NCI-H446 treated with DMSO at 0.1 percent for 48 hours (cell line): ENCODE measurements around the gene RERE.

ENCODE experiments used
- DNase-seq: peaks from one replicate; lab custom pipeline; 2025; lab: John Stamatoyannopoulos, UW

RERE gene

DNA sequence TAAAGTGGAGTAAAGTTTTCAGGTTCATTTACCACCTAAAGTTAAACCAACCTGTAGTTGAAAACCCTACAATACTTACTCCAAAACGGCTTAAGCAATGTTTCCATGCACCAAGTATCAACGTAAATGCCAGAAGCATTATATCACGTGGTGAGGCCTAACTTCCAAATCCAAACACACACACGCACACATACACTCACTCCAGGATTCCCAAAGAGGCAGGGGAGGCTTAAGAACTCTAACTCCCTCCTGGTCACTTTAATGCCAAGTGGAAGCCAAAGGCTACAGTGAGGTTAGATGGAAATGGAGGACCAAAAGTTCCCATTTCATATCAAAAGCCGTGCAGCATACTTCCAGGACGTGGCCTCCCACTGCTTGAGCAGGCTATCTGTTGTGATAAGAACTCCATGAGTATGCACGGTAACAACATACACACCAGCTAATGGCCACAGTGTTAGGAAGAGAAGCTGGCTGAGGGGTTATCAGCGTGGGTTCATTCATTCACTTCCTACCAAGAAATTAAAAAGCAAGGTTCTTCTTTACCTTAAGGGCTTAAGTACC, 275.4 kb downstream of the RERE start:
- no peak for DNase-seq

DNA sequence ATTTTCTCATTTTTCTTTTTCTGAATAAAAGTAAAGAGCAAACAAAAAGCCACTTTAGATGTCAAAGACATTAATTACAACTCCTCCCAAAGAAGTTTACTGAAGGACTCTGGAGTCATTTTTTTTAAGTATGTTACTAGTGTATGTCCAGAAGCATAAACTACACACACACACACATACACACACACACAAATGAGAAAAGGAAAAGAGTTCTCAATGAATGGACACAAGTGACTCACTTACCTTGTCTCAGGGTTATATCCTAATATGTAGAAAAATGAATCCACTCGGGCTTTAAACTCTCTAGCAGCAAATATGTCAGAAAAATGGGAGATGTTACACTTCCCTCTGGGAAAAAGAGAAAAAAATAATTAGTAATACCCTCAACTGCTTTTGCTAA, 276.5 kb downstream of the RERE start:
- no peak for DNase-seq

DNA sequence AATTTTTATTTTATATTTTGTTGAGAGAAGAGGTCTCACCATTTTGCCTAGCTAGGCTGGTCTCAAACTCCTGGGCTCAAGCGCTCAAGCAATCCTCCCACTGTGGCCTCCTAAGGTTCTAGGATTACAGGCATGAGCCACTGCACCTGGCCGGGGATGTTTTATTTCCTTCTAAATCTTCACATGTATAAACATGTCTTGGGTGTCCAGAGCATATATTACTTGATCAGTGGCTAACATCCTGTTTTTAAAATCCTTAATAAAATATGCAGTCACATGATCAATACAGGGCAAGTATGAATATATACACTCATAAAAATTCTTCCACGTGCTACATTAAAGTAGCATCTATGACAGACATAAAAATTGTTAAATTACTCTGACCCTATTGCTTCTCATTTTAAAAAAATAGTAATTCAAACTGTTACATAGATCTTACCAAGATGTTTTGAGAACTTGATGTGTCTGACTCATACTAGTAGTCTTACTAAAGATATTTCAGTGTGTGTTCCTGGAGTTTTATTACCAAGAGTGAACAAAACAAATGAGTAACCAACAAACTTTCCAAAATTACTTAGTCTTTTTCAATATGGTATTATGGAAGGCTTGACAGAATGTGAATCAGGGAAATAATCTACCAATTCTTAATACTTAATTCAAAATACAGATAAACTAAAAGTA, 277.0 kb downstream of the RERE start:
- no peak for DNase-seq

DNA sequence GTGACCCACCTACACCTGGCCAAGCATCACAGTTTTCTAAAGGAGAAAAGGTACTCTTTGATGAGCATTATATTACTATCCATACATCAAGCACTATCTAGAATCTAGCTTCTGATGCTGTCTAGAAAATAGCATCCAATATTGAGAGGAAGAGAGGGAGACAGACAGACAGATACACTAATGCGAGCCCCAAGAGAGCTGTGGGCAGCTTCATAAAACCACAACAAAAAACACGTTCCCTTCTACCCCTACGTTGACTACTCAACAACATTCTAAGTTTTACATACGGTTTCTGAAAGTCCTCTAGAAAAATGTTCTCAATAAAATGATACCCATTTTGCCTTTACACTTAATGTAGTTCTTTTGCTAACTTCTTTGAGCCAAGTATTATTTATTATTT, 277.8 kb downstream of the RERE start:
- no peak for DNase-seq

DNA sequence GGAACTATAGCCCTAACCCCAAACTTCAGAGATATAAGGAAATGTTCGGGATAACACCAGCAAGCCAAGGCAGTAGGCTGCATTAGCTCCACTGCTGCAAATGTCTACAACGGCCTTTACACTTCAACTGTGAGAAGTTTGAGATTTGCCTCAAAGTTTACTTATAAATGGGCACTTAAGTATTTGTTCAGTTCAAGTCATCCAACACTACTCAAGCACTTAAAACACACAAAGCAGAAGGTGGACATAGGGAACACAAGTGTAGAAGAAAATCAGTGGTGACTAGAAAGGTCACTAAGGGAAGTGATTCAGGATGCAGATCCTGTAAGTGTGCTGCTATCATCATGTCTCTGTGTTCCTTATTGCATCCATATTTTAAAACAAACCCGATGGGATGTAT, 278.9 kb downstream of the RERE start:
- no peak for DNase-seq

DNA sequence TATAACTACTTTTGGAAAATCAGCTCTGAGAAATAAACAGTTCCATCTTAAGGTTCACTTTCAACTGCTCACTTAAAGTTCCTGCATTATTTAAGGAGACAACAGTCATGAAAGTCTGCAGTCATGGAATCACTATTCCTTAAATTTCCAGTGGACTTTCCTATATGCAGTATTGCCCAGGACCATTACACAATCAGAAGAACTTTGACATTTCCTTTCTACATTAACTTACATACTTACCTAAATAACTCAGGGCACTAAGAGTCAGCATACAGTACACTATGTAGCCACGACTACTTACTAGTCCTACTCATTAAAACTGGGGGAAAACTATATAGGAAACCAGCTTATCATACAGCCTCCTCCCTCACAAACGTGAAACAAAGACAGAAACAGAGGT, 279.4 kb downstream of the RERE start:
- DNase-seq: no peak

DNA sequence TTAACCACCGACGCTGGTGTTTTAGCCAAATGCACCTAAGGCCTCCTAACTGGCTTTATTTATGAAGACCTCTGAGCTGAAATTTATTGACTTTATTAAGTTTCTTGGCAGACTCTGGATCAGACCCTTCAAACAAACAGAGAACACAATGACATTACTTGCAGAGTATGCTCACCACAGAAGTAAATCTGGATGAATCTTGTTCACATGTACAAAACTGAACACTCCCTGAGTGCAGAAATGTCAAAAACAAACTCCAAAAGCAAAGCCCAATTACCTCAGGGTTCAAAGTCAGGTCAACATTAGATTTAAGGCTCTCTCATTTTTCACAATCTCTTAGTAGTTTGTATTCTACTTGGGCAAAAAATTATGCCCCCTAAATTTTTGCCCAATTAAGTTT, 280.9 kb downstream of the RERE start:
- no peak for DNase-seq

DNA sequence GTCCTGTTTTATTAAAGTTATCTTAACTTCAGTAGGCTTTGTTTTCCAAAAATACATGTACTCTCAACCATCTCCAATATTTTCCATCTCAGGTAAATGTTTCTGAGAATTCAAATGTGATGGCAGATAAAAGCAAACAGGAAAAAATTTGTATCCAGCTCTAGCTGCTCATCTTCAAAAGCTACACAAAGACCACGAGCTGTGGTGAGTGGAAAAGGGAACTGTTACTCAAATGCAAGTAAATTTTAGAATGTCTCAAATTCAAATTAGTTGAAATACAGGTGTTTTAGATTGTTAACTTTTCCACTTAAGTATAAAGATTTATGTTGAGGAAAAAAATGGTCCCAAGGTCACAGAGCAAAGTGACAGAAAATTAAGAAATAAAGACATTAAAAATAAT, 283.5 kb downstream of the RERE start:
- no peak for DNase-seq

DNA sequence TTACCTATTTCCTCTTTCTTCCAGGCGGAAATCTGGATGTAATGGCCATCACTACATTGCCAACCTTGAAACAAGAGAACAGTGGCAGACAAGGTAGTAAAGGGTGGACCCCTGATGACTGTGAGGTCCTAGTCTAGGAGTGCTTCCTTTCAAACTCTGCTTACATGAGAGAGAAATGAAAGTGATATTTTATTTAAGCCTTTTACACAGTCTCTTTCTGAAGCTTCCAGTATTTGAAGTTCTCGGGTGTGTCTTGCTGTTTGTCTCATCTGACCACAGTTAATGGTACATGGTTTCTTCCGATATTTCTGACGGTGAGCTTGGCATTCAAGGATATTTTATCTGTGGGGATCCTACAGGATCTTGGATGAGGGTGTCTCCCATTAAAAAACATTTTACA, 284.3 kb downstream of the RERE start:
- DNase-seq: no peak

DNA sequence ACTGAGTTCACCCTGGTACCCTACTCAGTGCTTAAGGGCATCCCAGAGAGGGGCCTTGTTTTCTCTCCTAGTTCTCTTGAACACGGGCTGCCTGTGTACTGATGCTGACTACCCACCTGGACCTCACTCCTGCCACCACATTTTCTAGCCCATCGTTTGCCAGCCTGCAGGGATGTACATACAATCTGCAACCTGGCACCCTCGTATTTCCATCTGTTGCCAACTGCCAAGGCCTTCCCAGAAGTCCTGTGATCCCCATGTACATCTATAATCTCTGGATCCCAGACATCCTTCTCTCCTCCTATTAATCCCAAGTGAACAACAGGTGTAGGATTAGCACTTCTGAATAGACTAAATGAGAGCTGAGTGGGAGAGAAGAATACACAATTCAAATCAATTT, 287.5 kb downstream of the RERE start:
- DNase-seq: no peak

DNA sequence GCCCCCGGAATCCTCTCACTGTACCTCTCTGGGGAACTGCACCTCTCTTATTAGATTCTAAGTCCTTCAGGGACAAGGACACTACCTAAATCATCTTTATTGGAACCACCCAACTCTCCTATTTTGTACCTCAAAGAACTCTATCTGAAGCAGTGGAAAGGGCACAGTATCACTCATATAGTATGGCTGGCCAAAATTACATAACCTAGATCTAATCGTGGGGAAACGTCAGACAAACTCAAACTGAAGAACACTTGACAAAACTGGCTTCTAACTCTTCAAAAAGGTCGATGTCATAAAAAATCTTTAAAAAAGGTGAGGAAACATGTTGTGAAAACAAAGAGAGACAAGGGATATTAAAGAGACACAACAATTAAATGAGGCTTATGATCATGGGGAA, 289.5 kb downstream of the RERE start:
- DNase-seq: no peak

DNA sequence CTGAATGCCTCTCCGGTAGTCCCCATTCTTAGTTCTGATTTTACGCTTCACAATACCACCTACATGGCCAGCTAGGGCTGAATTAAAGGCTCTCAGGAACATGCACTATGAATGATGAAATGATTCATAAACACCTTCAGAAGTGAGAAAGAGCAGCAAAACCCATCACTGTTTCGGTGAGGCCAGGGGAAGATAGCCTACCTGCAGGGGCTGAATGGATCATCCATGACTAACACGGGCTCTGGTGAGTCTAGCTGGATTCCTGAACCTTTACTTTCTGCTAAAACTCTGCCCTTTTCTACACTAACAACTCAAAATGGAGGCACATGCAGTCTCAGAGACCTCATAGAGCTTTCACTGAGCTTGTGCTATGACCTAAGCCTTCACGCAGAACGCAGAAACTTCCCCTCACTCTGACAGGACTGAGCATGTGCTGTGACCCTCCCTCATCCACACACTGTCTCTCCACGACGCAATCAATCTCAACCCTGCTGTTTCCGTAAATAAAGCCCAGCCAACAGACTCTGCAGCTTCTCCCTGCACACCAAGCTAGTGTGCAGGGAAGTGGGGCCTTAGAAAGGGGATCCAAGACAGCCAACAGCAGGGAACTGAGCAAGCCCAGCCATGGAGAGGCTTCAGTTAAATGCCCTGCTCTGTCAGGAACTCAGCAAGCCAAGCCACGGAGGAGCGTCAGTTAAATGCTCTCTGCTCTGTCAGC, 291.7 kb downstream of the RERE start:
- peak; percentile 90 for DNase-seq

DNA sequence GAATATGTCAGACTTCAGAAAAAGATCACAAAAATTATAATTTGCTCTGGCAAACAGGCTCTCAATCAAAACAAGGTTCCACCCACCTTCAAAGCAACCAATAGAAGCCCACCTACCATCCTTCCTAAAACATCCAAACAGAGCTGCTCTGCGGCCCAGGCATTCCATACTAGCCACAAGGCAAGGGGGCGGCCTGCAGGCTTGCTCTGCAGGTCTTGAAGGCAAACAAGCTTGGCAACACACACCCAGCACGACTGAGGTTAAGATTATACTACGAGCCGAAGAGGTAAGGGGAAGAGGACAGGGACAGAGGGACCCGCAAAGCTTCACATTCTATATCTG, 292.3 kb downstream of the RERE start:
- no peak for DNase-seq

DNA sequence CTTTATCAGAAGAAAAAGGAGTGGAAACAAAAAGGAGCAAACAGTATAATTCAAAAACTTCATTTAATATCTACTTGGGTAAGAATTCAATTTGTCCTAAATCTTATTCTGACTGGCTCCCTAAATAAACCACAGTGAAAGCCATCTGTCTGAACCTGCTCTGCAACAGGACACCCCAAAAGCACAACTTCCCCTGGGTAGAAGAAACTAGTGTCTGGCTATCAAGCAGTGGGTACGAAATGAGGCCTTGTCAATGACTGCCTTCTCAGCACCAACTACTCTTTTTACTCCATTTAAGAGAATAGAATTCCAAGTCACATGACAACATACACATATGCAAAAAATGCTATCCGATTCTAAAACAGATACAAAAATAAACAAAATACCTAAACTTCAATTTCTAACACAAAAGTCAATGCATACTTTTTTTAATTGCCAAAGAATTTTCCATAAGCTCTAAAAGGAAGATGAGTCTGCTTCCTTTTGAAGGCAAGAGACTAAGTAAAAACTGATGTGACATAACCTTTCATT, 292.7 kb downstream of the RERE start:
- DNase-seq: no peak

DNA sequence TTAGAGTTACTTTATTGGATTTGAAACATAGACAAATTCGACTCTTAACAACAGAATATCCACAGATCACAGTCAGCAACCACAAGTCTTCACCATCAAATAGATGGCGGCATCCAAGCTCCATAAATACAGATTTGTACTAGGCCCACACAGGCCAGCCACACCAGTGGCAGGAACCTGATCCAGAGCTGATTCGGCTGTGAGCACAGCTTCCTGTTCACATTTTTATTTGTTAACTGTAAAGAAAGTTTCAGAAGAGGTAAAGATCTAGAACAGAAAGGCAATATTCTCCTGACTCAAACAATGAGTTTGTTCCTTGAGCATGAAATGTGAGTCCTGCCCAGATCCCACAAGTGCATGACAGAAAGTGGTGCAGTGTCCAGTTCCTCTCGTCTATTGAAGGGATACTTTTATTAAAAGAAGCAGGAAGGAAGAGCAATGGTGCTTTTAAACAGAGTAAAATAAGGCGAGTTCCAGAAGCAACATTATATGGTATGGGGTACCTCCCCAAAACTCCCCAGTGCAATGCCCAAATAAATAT, 293.7 kb downstream of the RERE start:
- no peak for DNase-seq

DNA sequence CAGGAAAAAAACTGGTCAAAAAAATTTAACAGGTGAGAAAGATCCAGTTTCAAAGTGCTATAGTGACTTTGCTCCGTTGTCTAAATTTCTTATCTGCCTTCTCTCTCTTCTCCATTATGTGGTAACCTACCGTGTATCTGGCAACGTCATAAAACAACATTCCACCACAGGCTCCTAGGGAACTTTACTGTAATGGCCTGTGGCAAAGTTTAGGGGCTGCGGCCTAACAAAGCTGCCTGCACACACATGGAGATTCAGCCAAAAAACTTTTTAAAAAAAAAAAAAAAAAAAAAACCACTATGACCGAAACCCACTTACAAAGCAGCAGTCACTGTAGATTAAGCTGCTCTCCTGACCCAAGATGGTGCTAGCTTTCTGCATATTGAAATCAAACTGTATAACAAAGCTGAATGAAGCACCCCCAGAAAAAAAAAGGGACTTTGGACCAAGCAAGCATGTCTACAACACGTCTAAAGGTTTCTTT, 296.9 kb downstream of the RERE start:
- DNase-seq: no peak

DNA sequence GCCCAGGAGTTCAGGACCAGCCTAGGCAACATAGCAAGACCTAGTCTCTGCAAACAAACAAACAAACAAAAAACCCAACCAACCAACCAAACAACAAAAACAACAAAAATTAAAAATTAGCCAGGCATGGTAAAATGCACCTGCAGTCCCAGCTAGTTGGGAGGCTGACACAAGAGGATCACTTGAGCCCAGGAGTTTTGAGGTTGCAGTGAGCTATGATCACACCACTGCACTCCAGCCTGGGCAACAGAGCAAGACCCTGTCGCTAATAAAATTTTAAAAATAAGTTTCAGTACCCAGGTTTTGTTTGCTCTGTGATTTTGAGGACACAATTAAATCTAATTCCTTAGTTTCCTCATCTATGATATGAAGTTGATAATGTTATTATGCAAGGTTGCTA, 298.3 kb downstream of the RERE start:
- DNase-seq: no peak

DNA sequence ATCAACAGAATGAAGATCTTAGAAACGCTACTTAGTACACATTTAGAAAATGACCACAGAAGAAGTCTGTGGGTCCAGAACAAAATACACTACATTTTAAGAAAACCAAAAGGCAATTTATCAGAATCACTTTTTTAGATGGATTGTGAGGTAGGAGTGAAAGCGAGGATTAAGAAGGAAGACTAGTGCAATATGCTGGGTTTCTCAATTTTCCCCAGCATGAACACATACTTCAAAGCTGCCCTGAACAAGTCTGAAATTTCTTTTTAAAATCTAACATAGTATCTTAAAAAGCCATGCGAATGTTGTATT, 299.0 kb downstream of the RERE start:
- no peak for DNase-seq

DNA sequence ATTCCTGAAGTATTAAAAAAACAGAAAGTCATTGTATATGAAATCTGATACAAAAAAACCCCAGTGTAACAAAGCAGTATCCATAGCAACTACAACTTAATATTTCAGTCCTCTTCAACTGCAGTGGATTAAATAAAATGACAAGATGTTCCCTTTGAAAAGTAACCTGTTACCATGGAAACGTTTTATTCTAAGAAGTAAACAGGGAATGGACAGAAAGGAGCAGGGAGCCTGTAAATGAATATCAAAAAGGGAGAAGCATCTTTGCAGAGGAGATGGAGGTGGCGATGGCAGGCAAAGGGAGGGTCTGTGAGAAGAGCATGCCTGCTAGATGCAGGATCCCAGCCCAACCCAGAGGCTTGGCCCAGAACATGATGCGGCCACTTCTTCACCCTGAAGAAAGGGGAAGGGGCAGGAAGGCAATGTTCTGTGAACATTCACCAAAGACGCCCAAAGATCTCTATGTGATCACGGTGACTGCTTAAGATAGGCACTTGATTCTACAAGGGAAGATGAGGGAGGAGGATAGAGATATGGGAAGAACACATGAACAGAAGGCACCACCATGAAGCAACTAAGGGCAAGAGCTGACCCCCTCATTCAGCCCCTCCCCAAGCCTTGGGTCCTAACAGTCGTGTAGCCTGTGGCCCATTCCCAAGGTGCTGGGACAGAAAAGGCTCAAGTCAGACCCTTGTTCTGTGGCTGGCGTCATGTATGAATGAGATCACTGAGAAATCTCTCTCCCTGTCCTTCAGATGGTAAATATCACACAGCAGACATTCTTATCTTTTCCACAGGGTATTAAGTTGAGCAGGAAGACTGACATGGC, 299.6 kb downstream of the RERE start:
- DNase-seq: no peak

DNA sequence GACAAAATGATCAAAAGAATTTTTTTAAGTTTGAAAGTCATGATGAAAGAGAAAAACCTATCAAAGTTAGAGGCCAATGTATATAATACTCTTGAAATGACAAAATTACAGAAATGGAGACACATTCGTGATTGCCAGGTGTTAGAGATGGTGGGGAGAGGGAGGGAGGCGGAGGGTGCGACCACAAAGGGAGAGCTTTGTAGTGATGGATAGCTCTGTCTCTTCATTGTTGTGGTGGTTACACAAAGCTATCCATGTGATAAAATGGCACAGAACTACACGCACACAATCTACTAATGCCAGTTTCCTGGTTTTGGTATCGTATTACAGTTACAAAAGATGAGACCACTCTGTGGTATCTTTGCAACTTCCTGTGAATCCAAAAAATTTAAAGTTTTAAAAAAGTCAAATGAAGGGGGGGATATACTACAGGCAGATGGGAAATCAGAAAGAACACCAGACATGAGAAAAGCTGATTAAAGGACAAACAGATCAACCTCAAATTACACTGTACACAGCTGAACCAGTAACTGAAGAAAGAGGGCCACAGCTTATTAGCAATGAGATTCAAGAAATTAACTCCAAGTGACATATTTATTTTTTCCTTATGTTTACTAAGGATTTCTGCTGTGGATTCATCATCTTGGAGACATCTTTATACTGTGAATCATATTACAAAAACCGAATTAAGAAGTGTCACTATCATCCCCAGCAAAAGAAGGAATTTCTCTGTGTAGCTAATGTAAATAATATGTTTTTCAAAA, 300.5 kb downstream of the RERE start:
- DNase-seq: no peak

DNA sequence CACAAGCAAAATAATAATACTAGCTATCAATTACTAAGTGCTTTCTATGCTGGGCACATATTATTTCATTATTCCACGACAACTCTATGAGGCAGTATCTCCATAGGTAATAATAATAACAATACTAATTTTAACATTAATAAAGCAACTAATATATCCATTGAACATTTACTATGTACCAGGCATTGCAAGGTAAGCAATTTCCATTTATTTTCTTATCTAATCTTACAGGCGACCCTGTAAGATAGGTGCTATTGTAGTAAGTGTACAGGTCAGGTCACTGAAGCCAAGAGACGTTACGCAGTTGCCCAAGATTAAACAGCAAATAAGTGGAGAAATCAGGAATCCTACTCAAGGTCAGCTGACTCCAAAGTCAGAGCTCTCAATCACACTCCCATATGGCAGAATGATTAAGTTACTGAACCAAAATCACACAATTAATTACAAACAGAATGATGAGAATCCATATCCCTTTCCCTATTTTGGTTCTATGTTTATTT, 301.1 kb downstream of the RERE start:
- DNase-seq: no peak
